Measurements from ENCODE around the gene RPS23.

The RPS23 gene

DNA sequence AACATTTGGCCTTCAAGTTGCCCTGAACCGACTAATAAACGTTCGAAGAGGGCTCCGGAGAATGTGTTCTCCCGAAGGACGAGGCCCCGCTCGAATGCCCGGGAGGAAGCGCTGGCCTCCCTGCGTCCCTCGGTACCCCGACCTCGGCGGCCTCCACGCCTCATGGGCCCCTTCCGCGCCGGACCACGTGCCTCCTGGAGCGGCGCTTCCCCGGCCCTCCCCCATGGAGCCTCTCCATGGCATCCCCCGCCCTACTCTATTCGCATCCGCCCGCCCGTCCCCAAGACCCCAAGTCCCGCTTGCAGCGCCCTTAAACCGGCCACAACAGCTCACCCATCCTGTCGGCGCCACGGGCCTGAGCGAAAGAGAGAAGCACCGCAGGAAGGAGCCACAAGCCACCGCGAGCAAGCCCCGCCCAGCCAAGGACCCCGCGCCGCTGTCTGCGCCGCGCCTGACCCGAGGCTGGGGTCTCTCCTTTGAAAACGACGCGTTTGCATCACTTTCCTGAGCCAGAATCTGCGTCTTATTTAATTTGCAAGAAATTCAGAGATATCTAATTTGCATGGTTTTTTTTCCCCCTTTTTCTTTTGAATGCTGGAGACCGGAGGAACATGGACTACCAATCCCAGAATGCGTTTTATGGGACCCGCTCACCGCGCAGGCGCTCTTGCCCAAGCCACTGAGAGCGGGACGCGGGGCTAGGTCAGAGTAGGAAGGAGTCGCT lies at the start of gene RPS23:
TSS of gene RPS23 (minus strand) at position 368 of the 724 bp plus-strand sequence. CDS start at position 337, 31 bp downstream.
- H3K27me3 ChIP-seq (ENCODE audit: low read depth, low read length): no peaks in the 10 kb centered on the region
- peak within 1 kb of the TSS; percentile 92 for H3K27ac ChIP-seq (ENCODE audit: low read length)
- peaks cover 4 to 5% of the 10 kb centered on the region in 2 donors for H3K4me1 ChIP-seq (ENCODE audit: control insufficient read depth in 1 of 2, insufficient read depth in 2 of 2, low read length in 2 of 2)
- H3K36me3 ChIP-seq (ENCODE audit: control insufficient read depth in 1 of 2, insufficient read depth in 2 of 2, low read length in 2 of 2): peaks cover 22 to 27% of the 10 kb centered on the region in 2 donors
- no peaks in the 10 kb centered on the region for H3K9me3 ChIP-seq (ENCODE audit: control insufficient read depth in 1 of 2, low read length in 2 of 2)
- peak within 1 kb of the TSS; percentile 82 to 96 for H3K4me3 ChIP-seq (ENCODE audit: low read depth in 1 of 2, low read length in 2 of 2)

DNA sequence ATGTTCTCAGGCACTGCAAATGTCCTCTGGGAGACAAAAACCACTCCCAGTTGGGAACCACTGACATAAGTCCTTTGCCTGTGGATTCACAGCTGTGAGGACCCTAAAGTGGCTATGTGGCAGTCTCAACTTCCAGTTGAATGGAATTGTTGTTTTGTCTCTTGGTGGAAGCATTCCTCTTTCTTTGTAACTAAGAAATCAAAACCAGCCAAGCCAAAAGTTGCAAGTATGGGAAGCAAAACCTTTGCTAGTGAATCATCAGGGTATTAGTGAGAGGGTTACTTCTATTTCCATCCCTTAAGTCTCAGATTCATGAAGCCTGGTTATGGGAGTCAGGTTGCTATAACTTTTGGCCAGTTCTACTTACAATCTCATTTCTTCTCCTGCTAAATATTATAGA lies 49.8 kb upstream of the RPS23 start:
- Histone ChIP-seq H3K36me3 (ENCODE audit: control insufficient read depth in 1 of 2, insufficient read depth in 2 of 2, low read length in 2 of 2) (no peaks in the 10 kb centered on the region), H3K27me3 (ENCODE audit: low read depth, low read length) (no peaks in the 10 kb centered on the region), H3K9me3 (ENCODE audit: control insufficient read depth in 1 of 2, low read length in 2 of 2) (no peaks in the 10 kb centered on the region), H3K4me3 (ENCODE audit: low read depth in 1 of 2, low read length in 2 of 2) (no peak overlapping the region), H3K4me1 (ENCODE audit: control insufficient read depth in 1 of 2, insufficient read depth in 2 of 2, low read length in 2 of 2) (no peaks in the 10 kb centered on the region), H3K27ac (ENCODE audit: low read length) (no peak overlapping the region)

DNA sequence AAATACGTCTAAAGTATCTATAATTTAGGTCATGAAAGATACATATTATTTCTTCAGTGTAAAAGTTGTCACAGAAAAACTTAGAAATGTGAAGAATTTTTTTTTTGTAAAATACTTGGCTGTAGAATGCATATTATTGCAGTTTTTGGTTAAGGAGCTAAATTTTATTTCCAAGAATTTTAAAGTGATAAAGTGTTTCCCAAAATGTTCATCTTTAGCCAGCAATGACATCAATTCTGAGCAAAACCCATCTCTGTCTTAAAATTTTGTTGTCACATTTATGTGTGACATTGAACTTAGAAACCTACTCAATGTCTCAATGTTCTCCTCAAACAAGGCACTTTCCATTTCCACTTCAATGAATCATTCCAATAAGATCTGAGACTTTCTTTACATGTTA lies 47.8 kb upstream of the RPS23 start:
- Histone ChIP-seq H3K9me3 (ENCODE audit: control insufficient read depth in 1 of 2, low read length in 2 of 2) (no peaks in the 10 kb centered on the region), H3K27me3 (ENCODE audit: low read depth, low read length) (peaks cover 4% of the 10 kb centered on the region), H3K4me1 (ENCODE audit: control insufficient read depth in 1 of 2, insufficient read depth in 2 of 2, low read length in 2 of 2) (no peaks in the 10 kb centered on the region), H3K36me3 (ENCODE audit: control insufficient read depth in 1 of 2, insufficient read depth in 2 of 2, low read length in 2 of 2) (no peaks in the 10 kb centered on the region), H3K4me3 (ENCODE audit: low read depth in 1 of 2, low read length in 2 of 2) (no peak overlapping the region), H3K27ac (ENCODE audit: low read length) (no peak overlapping the region)

DNA sequence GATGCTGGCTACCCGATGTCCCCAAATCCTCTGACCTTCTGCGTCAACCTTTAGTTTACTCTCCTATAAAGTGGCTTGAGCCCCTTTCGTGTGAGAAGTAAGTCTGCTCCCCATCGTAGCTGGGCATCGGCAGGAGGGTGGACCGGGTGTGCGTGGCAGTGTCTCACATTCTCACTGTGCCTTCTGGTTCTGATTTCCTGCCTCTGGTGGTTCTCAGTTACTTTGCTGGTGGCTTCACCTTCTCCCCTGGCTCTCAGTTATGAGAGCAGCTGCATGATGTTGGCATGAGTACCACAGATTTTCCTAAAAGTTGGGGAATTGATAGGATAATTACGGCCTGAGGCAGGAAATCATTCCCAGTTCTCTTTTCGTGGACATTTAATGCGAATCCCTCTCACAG lies 47.0 kb upstream of the RPS23 start:
- Histone ChIP-seq H3K27ac (ENCODE audit: low read length) (no peak overlapping the region), H3K27me3 (ENCODE audit: low read depth, low read length) (peaks cover 4% of the 10 kb centered on the region), H3K4me1 (ENCODE audit: control insufficient read depth in 1 of 2, insufficient read depth in 2 of 2, low read length in 2 of 2) (no peaks in the 10 kb centered on the region), H3K9me3 (ENCODE audit: control insufficient read depth in 1 of 2, low read length in 2 of 2) (no peaks in the 10 kb centered on the region), H3K4me3 (ENCODE audit: low read depth in 1 of 2, low read length in 2 of 2) (no peak overlapping the region), H3K36me3 (ENCODE audit: control insufficient read depth in 1 of 2, insufficient read depth in 2 of 2, low read length in 2 of 2) (no peaks in the 10 kb centered on the region)

DNA sequence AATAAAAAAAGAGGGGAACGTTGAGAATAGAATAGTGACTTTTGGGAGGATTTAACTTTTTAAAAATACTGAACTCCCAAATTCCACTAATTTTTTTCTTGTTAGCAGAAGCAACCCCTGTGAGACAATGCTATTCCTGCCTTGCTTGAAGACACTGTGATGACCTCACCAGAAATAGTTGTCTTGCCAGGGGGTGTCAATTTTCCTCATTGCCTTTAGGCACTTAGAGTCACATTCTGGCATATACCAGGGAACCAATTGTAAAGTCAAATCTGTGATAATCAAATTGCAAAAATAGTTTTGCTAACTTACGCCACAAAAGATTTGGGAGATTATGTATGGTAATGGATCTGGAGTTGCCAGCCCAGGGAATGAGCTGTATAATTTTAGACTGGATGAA lies 42.8 kb upstream of the RPS23 start:
- H3K4me1 ChIP-seq (ENCODE audit: control insufficient read depth in 1 of 2, insufficient read depth in 2 of 2, low read length in 2 of 2): no peaks in the 10 kb centered on the region
- no peaks in the 10 kb centered on the region for H3K36me3 ChIP-seq (ENCODE audit: control insufficient read depth in 1 of 2, insufficient read depth in 2 of 2, low read length in 2 of 2)
- H3K4me3 ChIP-seq (ENCODE audit: low read depth in 1 of 2, low read length in 2 of 2): no peak overlapping the region
- H3K27ac ChIP-seq (ENCODE audit: low read length): no peak overlapping the region
- H3K9me3 ChIP-seq (ENCODE audit: control insufficient read depth in 1 of 2, low read length in 2 of 2): no peaks in the 10 kb centered on the region
- peaks cover 4% of the 10 kb centered on the region for H3K27me3 ChIP-seq (ENCODE audit: low read depth, low read length)

DNA sequence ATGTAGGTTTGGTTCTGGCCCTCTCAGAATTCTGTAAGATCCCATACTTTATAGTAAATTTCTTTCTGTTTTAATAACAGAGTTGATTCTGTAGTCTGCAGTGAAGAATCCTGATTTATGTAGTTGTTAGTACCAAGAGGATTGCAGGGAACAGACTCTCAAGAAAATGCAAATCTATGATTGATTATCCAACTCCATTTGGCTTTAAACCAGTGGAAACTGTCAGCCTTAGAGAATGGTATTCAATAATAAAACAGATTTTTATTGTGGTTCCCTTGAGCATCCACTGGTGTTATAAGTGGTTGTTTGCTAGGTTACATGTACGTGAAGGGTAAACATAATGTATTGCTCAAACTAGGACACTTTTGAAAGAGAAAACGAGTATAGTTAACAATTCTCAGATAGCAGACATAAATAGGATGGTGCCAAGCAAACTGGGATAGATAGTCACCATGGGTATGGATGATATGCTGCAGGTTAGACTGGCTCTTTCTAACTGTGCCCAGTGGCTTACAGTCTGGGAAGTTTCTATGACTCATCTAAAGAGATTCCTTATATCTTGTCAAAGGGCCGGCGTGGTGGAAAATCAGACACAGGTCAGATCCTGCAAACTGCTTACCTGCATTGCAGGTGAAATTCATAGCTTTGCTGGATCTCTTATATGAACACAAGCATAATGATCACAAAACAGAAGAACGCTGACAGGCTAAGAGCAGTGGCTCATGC lies 41.7 kb upstream of the RPS23 start:
- no peak overlapping the region for H3K27ac ChIP-seq (ENCODE audit: low read length)
- H3K9me3 ChIP-seq (ENCODE audit: control insufficient read depth in 1 of 2, low read length in 2 of 2): no peaks in the 10 kb centered on the region
- H3K4me3 ChIP-seq (ENCODE audit: low read depth in 1 of 2, low read length in 2 of 2): no peak overlapping the region
- no peaks in the 10 kb centered on the region for H3K36me3 ChIP-seq (ENCODE audit: control insufficient read depth in 1 of 2, insufficient read depth in 2 of 2, low read length in 2 of 2)
- H3K27me3 ChIP-seq (ENCODE audit: low read depth, low read length): peaks cover 4% of the 10 kb centered on the region
- H3K4me1 ChIP-seq (ENCODE audit: control insufficient read depth in 1 of 2, insufficient read depth in 2 of 2, low read length in 2 of 2): no peaks in the 10 kb centered on the region

DNA sequence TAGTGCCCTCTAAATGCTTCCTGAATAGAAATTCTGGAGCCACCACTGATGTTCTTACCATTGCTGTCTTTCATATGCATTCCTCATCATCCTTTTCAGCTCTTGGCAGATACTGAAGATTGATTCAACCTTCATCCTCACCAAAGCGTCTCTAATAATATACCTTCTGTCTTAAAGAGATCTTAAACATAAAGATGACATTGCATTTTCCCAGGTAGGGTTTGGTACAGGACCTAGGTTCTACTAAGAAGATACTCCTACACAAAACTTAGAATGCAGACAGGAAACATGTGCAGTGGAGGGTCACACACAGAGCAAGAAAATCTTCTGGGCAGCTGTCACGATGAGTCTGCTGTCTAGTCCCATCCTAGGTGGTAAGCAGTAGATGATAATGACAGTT lies 41.0 kb upstream of the RPS23 start:
- no peak overlapping the region for H3K27ac ChIP-seq (ENCODE audit: low read length)
- H3K4me1 ChIP-seq (ENCODE audit: control insufficient read depth in 1 of 2, insufficient read depth in 2 of 2, low read length in 2 of 2): no peaks in the 10 kb centered on the region
- no peaks in the 10 kb centered on the region for H3K36me3 ChIP-seq (ENCODE audit: control insufficient read depth in 1 of 2, insufficient read depth in 2 of 2, low read length in 2 of 2)
- peaks cover 4% of the 10 kb centered on the region for H3K27me3 ChIP-seq (ENCODE audit: low read depth, low read length)
- H3K9me3 ChIP-seq (ENCODE audit: control insufficient read depth in 1 of 2, low read length in 2 of 2): no peaks in the 10 kb centered on the region
- H3K4me3 ChIP-seq (ENCODE audit: low read depth in 1 of 2, low read length in 2 of 2): no peak overlapping the region

DNA sequence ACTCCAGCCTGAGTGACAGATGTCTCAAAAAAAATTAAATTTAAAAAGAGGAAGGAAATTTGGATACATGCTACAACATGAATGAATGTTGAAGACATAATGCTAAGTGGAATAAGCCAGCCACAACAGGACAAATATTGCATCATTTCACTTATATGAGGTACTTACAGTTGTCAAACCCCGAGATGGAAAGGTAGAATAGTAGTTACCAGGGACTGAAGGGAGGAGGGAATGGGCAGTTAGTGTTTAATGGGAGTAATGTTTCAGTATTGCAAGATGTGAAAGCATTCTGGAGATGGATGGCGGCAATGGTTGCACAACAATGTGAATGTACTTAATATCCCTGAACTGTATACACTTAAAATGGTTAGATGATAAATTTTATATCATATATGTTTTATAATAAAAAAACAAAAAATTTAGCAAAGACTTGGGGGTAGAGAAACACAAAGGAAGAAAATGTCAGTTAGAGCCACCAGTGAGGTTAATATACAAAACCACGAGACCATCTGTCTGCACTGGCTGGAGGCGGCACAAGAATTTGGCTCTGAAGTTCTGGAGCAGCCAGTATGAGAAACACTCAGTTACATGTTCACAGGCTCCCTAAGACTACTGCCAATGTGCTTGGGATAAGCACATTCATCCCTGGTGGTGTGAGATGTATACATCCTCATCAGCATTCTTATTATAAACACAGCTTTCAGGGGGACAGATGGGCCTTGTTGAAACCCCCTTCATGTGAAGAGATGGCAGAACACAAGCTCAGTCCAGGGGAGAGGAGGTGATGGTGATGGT lies 37.0 kb upstream of the RPS23 start:
- no peaks in the 10 kb centered on the region for H3K9me3 ChIP-seq (ENCODE audit: control insufficient read depth in 1 of 2, low read length in 2 of 2)
- no peak overlapping the region for H3K4me3 ChIP-seq (ENCODE audit: low read depth in 1 of 2, low read length in 2 of 2)
- H3K27me3 ChIP-seq (ENCODE audit: low read depth, low read length): no peaks in the 10 kb centered on the region
- H3K27ac ChIP-seq (ENCODE audit: low read length): no peak overlapping the region
- peaks cover 0 to 8% of the 10 kb centered on the region in 2 donors for H3K36me3 ChIP-seq (ENCODE audit: control insufficient read depth in 1 of 2, insufficient read depth in 2 of 2, low read length in 2 of 2)
- no peaks in the 10 kb centered on the region for H3K4me1 ChIP-seq (ENCODE audit: control insufficient read depth in 1 of 2, insufficient read depth in 2 of 2, low read length in 2 of 2)

DNA sequence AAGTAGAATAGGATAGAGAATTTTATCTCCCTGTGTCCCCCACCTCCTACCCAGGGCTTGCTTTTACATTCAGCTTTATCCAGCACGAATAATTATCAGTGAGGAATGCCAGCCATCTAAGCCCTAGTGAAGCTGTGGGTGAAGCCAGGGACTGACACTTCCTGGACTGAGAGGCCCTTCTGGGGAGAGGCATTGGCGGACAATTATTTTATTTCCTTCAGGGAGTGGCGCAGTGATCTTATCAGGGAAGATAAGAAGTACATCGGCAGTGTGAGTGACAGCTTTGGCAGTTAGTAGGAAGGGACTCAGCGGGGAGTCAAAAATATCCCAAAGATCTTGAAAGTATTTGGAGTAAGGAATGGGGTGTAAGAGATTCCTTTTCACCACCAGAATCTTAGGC lies 34.9 kb upstream of the RPS23 start:
- no peaks in the 10 kb centered on the region for H3K4me1 ChIP-seq (ENCODE audit: control insufficient read depth in 1 of 2, insufficient read depth in 2 of 2, low read length in 2 of 2)
- no peaks in the 10 kb centered on the region for H3K27me3 ChIP-seq (ENCODE audit: low read depth, low read length)
- H3K9me3 ChIP-seq (ENCODE audit: control insufficient read depth in 1 of 2, low read length in 2 of 2): no peaks in the 10 kb centered on the region
- peaks cover 0 to 8% of the 10 kb centered on the region in 2 donors for H3K36me3 ChIP-seq (ENCODE audit: control insufficient read depth in 1 of 2, insufficient read depth in 2 of 2, low read length in 2 of 2)
- no peak overlapping the region for H3K27ac ChIP-seq (ENCODE audit: low read length)
- no peak overlapping the region for H3K4me3 ChIP-seq (ENCODE audit: low read depth in 1 of 2, low read length in 2 of 2)

DNA sequence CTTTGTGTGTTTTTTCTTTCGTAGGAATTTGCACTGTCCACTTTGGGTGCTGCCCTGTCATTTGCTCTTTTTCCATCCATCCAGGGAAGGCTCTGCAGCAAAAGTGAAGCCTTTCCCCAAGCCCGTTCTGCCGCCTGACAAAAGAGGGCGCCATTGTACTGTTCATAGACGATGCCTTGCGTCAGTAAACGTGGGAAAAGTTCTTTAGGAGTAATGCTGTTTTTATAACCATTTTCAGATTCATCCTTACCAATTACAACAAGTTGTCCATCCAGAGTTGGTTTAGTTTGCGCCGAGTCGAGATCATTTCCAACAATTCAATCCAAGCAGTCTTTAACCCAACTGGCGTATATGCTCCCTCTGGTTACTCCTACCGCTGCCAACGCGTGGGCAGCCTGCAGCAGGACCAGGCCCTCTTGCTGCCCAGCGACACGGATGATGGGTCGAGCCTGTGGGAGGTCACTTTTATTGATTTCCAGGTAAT lies 34.3 kb upstream of the RPS23 start:
- Histone ChIP-seq H3K9me3 (ENCODE audit: control insufficient read depth in 1 of 2, low read length in 2 of 2) (no peaks in the 10 kb centered on the region), H3K4me3 (ENCODE audit: low read depth in 1 of 2, low read length in 2 of 2) (no peak overlapping the region), H3K36me3 (ENCODE audit: control insufficient read depth in 1 of 2, insufficient read depth in 2 of 2, low read length in 2 of 2) (peaks cover 0 to 8% of the 10 kb centered on the region in 2 donors), H3K4me1 (ENCODE audit: control insufficient read depth in 1 of 2, insufficient read depth in 2 of 2, low read length in 2 of 2) (no peaks in the 10 kb centered on the region), H3K27ac (ENCODE audit: low read length) (no peak overlapping the region), H3K27me3 (ENCODE audit: low read depth, low read length) (no peaks in the 10 kb centered on the region)

DNA sequence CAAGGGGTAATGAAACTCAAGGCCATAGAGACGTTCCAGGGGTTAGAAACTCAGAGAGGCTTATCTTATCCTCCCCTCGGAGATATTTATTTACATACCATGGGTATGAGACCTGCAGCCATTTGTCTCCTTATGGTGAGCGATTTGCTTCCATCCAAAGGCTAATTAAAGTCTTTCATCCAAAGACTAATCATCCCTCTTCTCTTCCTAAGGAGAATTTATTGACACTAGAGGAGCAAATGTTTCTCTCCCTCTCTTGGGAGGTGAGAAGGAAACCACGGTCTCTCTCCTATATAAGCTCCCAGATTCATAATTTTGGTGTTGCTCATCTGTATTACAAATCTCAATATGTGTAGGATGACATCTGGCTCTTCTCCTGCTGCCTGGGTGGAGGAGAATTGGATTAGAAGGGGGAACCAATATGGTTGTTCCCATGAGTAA lies 31.0 kb upstream of the RPS23 start:
- Histone ChIP-seq H3K4me1 (ENCODE audit: control insufficient read depth in 1 of 2, insufficient read depth in 2 of 2, low read length in 2 of 2) (no peaks in the 10 kb centered on the region), H3K4me3 (ENCODE audit: low read depth in 1 of 2, low read length in 2 of 2) (no peak overlapping the region), H3K27me3 (ENCODE audit: low read depth, low read length) (no peaks in the 10 kb centered on the region), H3K9me3 (ENCODE audit: control insufficient read depth in 1 of 2, low read length in 2 of 2) (no peaks in the 10 kb centered on the region), H3K36me3 (ENCODE audit: control insufficient read depth in 1 of 2, insufficient read depth in 2 of 2, low read length in 2 of 2) (peaks cover 0 to 12% of the 10 kb centered on the region in 2 donors), H3K27ac (ENCODE audit: low read length) (no peak overlapping the region)

Data from muscle layer of duodenum (tissue), 2 donors.